ENCODE results near the gene SUCO. TPM values are rescaled to one million over a fixed set of nuclear protein-coding genes. Genes with fewer than 3 reads are reported as not detected.

The SUCO gene
- total RNA-seq, 1 experiment from 2014 or later, result 37.7 TPM

GRCh38 chr1:172641492-172641891 is 108.5 kb downstream of the SUCO start:
- no peak overlapping the region for H3K27ac ChIP-seq (ENCODE audit: insufficient read length, low read depth, low read length)
- no peak overlapping the region for H3K18ac ChIP-seq (ENCODE audit: insufficient read length, low read depth, low read length)
- no peak overlapping the region for H2AFZ ChIP-seq (ENCODE audit: low read length)
- no peak overlapping the region for H4K91ac ChIP-seq (ENCODE audit: insufficient read length, low read depth, low read length)
- no peaks in the 10 kb centered on the region for H3K27me3 ChIP-seq (ENCODE audit: insufficient read depth, low read length)
- H4K5ac ChIP-seq (ENCODE audit: insufficient read length, low read depth, low read length), result no peak overlapping the region
- H3K4me2 ChIP-seq (ENCODE audit: insufficient read depth, insufficient read length, low read length), result no peak overlapping the region
- H2AK5ac ChIP-seq (ENCODE audit: insufficient read length, low read length), result no peak overlapping the region
- H3K9me3 ChIP-seq (ENCODE audit: control insufficient read depth, low read depth, low read length), result no peaks in the 10 kb centered on the region
- H3K56ac ChIP-seq (ENCODE audit: insufficient read length, low read depth, low read length), result no peak overlapping the region
- H4K8ac ChIP-seq (replicated peaks; ENCODE audit: insufficient read length, low read depth, low read length), result no peak overlapping the region
- H3K23ac ChIP-seq (ENCODE audit: insufficient read length, low read depth, low read length), result no peak overlapping the region
- no peaks in the 10 kb centered on the region for H3K9me3 Mint-ChIP-seq
- no peak overlapping the region for H2BK20ac ChIP-seq (ENCODE audit: low read depth, low read length, poor library complexity, severe bottlenecking)
- H3K79me2 ChIP-seq (ENCODE audit: insufficient read depth, low read length), result no peaks in the 10 kb centered on the region
- no peaks in the 10 kb centered on the region for H3K23me2 ChIP-seq (ENCODE audit: insufficient read length, low read depth, low read length, poor library complexity, severe bottlenecking)
- H3K14ac ChIP-seq (ENCODE audit: insufficient read depth, low read length), result no peak overlapping the region
- no peak overlapping the region for H3T11ph ChIP-seq (ENCODE audit: low read length)
- H3K79me1 ChIP-seq (ENCODE audit: insufficient read depth, low read depth, low read length, poor library complexity, severe bottlenecking), result no peaks in the 10 kb centered on the region
- H2BK15ac ChIP-seq (ENCODE audit: low read depth, low read length), result no peak overlapping the region
- no peak overlapping the region for H3K4me3 Mint-ChIP-seq
- H3K9ac ChIP-seq (ENCODE audit: extremely low read depth, insufficient read length, low read length), result no peak overlapping the region
- no peak overlapping the region for H2BK12ac ChIP-seq (ENCODE audit: insufficient read length, low read depth, low read length)
- H4K20me1 ChIP-seq (ENCODE audit: control insufficient read depth, insufficient read depth, insufficient read length), result no peaks in the 10 kb centered on the region
- no peak overlapping the region for H3K27ac Mint-ChIP-seq
- H3K27me3 Mint-ChIP-seq (ENCODE audit: low read depth), result no peaks in the 10 kb centered on the region
- H3K4ac ChIP-seq (ENCODE audit: low read depth, low read length), result no peak overlapping the region
- H3K4me1 ChIP-seq (ENCODE audit: insufficient read depth, low read length), result no peaks in the 10 kb centered on the region; the same call in 1 of the 2 replicates
- H3K4me1 Mint-ChIP-seq, result peaks cover 6 to 11% of the 10 kb centered on the region in 2 experiments; a peak in 3 of 4 replicates
- no peak for TF ChIP-seq CTCF (conservative IDR thresholded peaks at IDR 0.05)
- H3K36me3 Mint-ChIP-seq (ENCODE audit: insufficient read depth in 1 of 3, low read depth in 3 of 3), result no peaks in the 10 kb centered on the region
- H2BK5ac ChIP-seq (ENCODE audit: insufficient read length, low read length), result no peak overlapping the region
- no CpG with 5 or more reads among the region's 5 CpGs for WGBS (ENCODE audit: extremely low coverage, insufficient read length, low lambda C conversion rate)
- no peak for DNase-seq
- H2BK120ac ChIP-seq (ENCODE audit: low read depth, low read length, poor library complexity, severe bottlenecking), result no peak overlapping the region

All from H9 (cell line).